Measurements from ENCODE around the gene SLC29A2. TPM values are rescaled to one million over a fixed set of nuclear protein-coding genes. Genes with fewer than 3 reads are reported as not detected.

Gene SLC29A2
- total RNA-seq, 5 donors from 2014 or later (not counting 1 experiment from before 2014, with no cell fraction given): 8.5 to 14.7 (median 14.4) TPM

- ChIA-PET POLR2A (no interaction called here), CTCF (interaction anchor here in 1 of 2 donors (0.5 to 1.0 kb wide), 3 partner anchors 24 to 567 kb away, joined by 3 to 7 read pairs (median 5); no protein-coding TSS in a partner anchor)
- Histone ChIP-seq H3K9me3 (no peaks in the 10 kb centered on the region), H3K4me3 (ENCODE audit: control insufficient read depth in 1 of 2, extremely low read depth in 1 of 2, low read length in 1 of 2) (peak within 1 kb of the TSS; percentile 52 to 55), H3K36me3 (ENCODE audit: control insufficient read depth in 2 of 2, extremely low read depth in 1 of 2, insufficient read depth in 1 of 2, low read length in 1 of 2) (peaks cover 25 to 33% of the 10 kb centered on the region in 2 donors), H3K27me3 (replicated peaks in 1 of 2; ENCODE audit: control insufficient read depth in 2 of 2, extremely low read depth in 1 of 2, insufficient read depth in 2 of 2, low read length in 1 of 2) (peaks cover 0 to 10% of the 10 kb centered on the region in 2 experiments), H3K4me1 (ENCODE audit: control insufficient read depth in 1 of 2, extremely low read depth in 1 of 2, insufficient read depth in 2 of 2, low read length in 2 of 2) (peaks cover 2 to 29% of the 10 kb centered on the region in 2 experiments), H3K27ac (ENCODE audit: low read length) (peak within 1 kb of the TSS; percentile 41)
- Mint-ChIP-seq H3K4me1 (peaks cover 10 to 25% (median 23%) of the 10 kb centered on the region in 3 donors), H3K4me3 (peak within 1 kb of the TSS; percentile 86 to 89 (median 88)), H3K27ac (peak within 1 kb of the TSS; percentile 57 to 87), H3K9me3 (no peaks in the 10 kb centered on the region), H3K36me3 (peaks cover 8% of the 10 kb centered on the region), H3K27me3 (no peaks in the 10 kb centered on the region)
- ATAC-seq (replicated peaks in 1 of 4) (peak; percentile 56 to 77 (median 64)), DNase-seq (peak in 27 of 35 experiments; percentile 24 to 67 (median 42))
- 13% methylated on average over 15 of the region's 22 CpGs for WGBS (ENCODE audit: insufficient coverage)
Measured at GRCh38 chr11:66336234-66337102, 35.1 kb downstream of the SLC29A2 start, which contains the start of gene RIN1. Gene RIN1, minus strand, starts transcription at chr11:66336434. Its CDS starts 32 bp downstream, at chr11:66336402.

- ATAC-seq (replicated peaks in 1 of 4): peak; percentile 17 to 35 (median 26)
- ChIA-PET CTCF (interaction anchor here in 1 of 2 donors (0.5 to 1.0 kb wide), 3 partner anchors 23 to 566 kb away, joined by 3 to 7 read pairs (median 5); no protein-coding TSS in a partner anchor), POLR2A (no interaction called here)
- H3K4me1 Mint-ChIP-seq: peaks cover 10 to 25% (median 23%) of the 10 kb centered on the region in 3 donors
- WGBS (ENCODE audit: insufficient coverage): 43% methylated on average over 27 of the region's 35 CpGs
- H3K9me3 ChIP-seq: no peaks in the 10 kb centered on the region
- H3K4me3 Mint-ChIP-seq: peak overlapping the region; percentile 86 to 89 (median 88)
- H3K4me1 ChIP-seq (ENCODE audit: control insufficient read depth in 1 of 2, extremely low read depth in 1 of 2, insufficient read depth in 2 of 2, low read length in 2 of 2): peaks cover 2 to 29% of the 10 kb centered on the region in 2 experiments
- peak overlapping the region; percentile 52 to 55 for H3K4me3 ChIP-seq (ENCODE audit: control insufficient read depth in 1 of 2, extremely low read depth in 1 of 2, low read length in 1 of 2)
- H3K27ac Mint-ChIP-seq: peak overlapping the region in 1 of 2 donors; percentile 87
- H3K36me3 Mint-ChIP-seq: peaks cover 4% of the 10 kb centered on the region
- H3K27me3 Mint-ChIP-seq: no peaks in the 10 kb centered on the region
- DNase-seq: no peak
- no peak overlapping the region for H3K27ac ChIP-seq (ENCODE audit: low read length)
- peaks cover 18 to 25% of the 10 kb centered on the region in 2 donors for H3K36me3 ChIP-seq (ENCODE audit: control insufficient read depth in 2 of 2, extremely low read depth in 1 of 2, insufficient read depth in 1 of 2, low read length in 1 of 2)
- H3K9me3 Mint-ChIP-seq: no peaks in the 10 kb centered on the region
- peaks cover 0 to 10% of the 10 kb centered on the region in 2 experiments for H3K27me3 ChIP-seq (replicated peaks in 1 of 2; ENCODE audit: control insufficient read depth in 2 of 2, extremely low read depth in 1 of 2, insufficient read depth in 2 of 2, low read length in 1 of 2)
Measured at GRCh38 chr11:66335531-66336233, 35.9 kb downstream of the SLC29A2 start.

DNA sequence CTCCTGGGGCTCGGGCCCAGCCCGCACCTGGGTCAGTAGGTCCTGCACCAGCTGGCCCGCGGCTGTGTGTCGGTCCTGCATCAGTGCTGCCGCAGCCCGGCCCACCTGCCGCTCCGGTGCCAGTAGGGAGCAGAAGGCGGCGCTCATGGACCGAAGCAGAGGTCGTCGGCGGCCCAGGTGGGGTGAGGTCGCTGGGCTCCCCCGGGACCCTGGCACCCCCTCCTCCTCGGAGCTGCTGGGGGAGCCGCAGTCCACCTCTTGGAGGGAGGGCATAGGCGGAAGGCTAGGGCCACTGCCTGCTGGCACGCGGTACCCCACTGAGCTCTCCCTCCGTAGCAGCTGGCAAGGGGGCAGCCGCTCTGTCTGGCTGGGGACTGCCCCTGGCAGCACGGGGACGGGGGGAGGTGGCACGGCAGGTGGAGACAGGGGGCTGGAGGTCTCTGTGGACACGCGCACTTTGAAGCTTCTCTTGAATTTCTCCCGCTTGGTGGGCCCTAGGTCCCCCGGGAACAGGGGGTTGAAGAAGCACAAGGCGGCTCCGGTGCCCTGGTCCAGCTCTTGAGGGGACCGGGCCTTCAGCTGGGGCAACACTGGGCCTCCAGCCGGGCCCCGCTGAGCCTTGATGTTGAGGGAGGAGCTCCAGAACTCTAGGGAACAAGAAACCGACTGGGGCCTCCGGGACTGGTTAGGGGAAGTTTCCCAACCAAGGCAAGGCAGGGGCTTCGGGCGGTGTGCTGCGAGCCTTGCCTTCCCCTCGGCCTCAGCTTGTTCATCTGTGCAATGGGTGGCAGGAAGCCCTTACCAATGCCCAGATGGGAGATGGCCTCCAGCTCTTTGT, 36.7 kb downstream of the SLC29A2 start:
- ChIA-PET POLR2A (no interaction called here), CTCF (no interaction called here)
- Mint-ChIP-seq H3K4me1 (peaks cover 10 to 25% (median 23%) of the 10 kb centered on the region in 3 donors), H3K27me3 (no peaks in the 10 kb centered on the region), H3K4me3 (peak overlapping the region; percentile 65 to 88 (median 86)), H3K27ac (no peak overlapping the region), H3K9me3 (no peaks in the 10 kb centered on the region), H3K36me3 (peaks cover 4% of the 10 kb centered on the region)
- no peak for DNase-seq
- H3K9me3 ChIP-seq: no peaks in the 10 kb centered on the region
- H3K27me3 ChIP-seq (replicated peaks in 1 of 2; ENCODE audit: control insufficient read depth in 2 of 2, extremely low read depth in 1 of 2, insufficient read depth in 2 of 2, low read length in 1 of 2): peaks cover 0 to 10% of the 10 kb centered on the region in 2 experiments
- peaks cover 13 to 16% of the 10 kb centered on the region in 2 donors for H3K36me3 ChIP-seq (ENCODE audit: control insufficient read depth in 2 of 2, extremely low read depth in 1 of 2, insufficient read depth in 1 of 2, low read length in 1 of 2)
- peaks cover 2 to 29% of the 10 kb centered on the region in 2 experiments for H3K4me1 ChIP-seq (ENCODE audit: control insufficient read depth in 1 of 2, extremely low read depth in 1 of 2, insufficient read depth in 2 of 2, low read length in 2 of 2)
- no peak for ATAC-seq (replicated peaks in 1 of 4)
- WGBS (ENCODE audit: insufficient coverage): 92% methylated on average over 38 of the region's 42 CpGs
- no peak overlapping the region for H3K4me3 ChIP-seq (ENCODE audit: control insufficient read depth in 1 of 2, extremely low read depth in 1 of 2, low read length in 1 of 2)
- H3K27ac ChIP-seq (ENCODE audit: low read length): no peak overlapping the region

DNA sequence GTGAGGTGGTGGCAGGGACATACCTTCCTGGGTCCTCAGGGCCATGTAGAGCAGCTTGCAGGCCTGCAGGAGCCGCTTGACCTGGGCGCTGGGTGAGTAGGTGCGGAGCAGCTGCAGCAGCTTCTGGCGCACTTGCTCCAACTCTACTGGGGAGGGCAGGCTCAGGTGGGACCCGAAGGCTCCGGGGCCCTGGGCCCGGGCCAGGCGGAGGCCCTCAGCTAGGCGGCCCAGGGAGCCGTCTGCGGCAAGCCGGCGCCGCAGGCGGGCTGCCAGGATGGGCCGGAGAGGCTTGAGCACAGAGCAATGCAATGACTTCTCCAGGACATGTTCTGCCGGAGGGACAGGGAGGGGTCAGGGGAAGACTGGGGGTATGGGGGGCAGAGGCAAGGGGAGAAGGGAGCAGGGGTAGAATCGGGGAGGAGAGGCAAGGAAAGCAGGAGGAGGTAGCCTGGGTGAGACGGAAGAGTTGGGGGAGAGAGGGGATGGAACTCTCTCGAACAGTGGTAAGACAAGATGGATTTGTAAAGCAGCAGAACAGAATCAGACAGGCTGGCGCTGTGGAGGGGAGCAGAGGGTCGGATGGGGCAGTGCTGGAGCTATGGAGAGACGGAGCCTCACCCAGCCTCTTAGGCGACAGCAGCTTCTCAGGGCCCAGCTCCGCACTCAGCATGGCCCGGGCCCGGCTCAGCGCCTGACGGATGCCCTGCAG, 37.5 kb downstream of the SLC29A2 start:
- 88% methylated on average over 25 of the region's 29 CpGs for WGBS (ENCODE audit: insufficient coverage)
- peaks cover 6 to 9% of the 10 kb centered on the region in 2 donors for H3K36me3 ChIP-seq (ENCODE audit: control insufficient read depth in 2 of 2, extremely low read depth in 1 of 2, insufficient read depth in 1 of 2, low read length in 1 of 2)
- CTCF ChIA-PET: no interaction called here
- H3K4me3 ChIP-seq (ENCODE audit: control insufficient read depth in 1 of 2, extremely low read depth in 1 of 2, low read length in 1 of 2): no peak overlapping the region
- Mint-ChIP-seq H3K27me3 (no peaks in the 10 kb centered on the region), H3K4me1 (peaks cover 10 to 25% (median 23%) of the 10 kb centered on the region in 3 donors), H3K9me3 (no peaks in the 10 kb centered on the region), H3K36me3 (peaks cover 2% of the 10 kb centered on the region), H3K27ac (no peak overlapping the region), H3K4me3 (no peak overlapping the region)
- H3K4me1 ChIP-seq (ENCODE audit: control insufficient read depth in 1 of 2, extremely low read depth in 1 of 2, insufficient read depth in 2 of 2, low read length in 2 of 2): peaks cover 2 to 32% of the 10 kb centered on the region in 2 experiments
- H3K27ac ChIP-seq (ENCODE audit: low read length): no peak overlapping the region
- POLR2A ChIA-PET: no interaction called here
- peaks cover 0 to 10% of the 10 kb centered on the region in 2 experiments for H3K27me3 ChIP-seq (replicated peaks in 1 of 2; ENCODE audit: control insufficient read depth in 2 of 2, extremely low read depth in 1 of 2, insufficient read depth in 2 of 2, low read length in 1 of 2)
- no peak for DNase-seq
- no peak for ATAC-seq (replicated peaks in 1 of 4)
- no peaks in the 10 kb centered on the region for H3K9me3 ChIP-seq

DNA sequence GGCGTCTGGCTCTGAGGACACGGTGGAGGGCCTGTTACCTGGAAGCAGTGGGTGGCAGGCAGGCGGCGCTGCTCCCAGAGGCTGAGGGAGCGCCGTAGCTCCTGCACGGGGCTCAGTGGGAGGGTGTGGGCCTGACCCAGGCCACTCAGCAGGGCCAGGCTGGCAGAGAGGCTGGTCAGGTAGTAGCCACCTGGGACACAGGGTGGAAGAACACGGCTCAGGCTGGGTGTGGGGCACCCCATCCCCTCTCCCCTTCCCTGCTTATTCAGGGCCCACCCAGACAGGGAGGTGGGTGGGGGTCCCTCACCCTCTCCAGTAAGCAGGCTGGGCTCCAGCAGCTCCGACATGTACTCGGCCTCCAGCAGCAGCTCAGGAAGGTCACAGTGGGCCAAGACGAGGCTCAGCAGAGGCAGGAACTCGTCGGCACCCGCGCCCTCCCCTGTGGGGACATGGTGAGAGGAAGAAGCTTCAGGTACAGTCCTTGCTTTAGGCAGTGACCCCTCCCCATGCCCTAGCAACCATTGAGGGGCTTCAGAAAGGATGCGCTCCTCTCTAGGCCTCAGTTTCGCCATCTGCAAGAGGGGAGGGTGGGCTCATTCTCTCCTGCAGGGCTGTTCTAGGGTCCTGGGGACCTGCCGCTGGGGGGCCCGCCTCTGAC, 38.2 kb downstream of the SLC29A2 start:
- ATAC-seq (replicated peaks in 1 of 4) (no peak), DNase-seq (no peak)
- ChIA-PET CTCF (no interaction called here), POLR2A (no interaction called here)
- no peak overlapping the region for H3K4me3 Mint-ChIP-seq
- H3K36me3 ChIP-seq (ENCODE audit: control insufficient read depth in 2 of 2, extremely low read depth in 1 of 2, insufficient read depth in 1 of 2, low read length in 1 of 2): peaks cover 2 to 4% of the 10 kb centered on the region in 2 donors
- no peak overlapping the region for H3K27ac ChIP-seq (ENCODE audit: low read length)
- H3K9me3 ChIP-seq: no peaks in the 10 kb centered on the region
- H3K4me1 ChIP-seq (ENCODE audit: control insufficient read depth in 1 of 2, extremely low read depth in 1 of 2, insufficient read depth in 2 of 2, low read length in 2 of 2): peaks cover 6 to 39% of the 10 kb centered on the region in 2 experiments
- H3K4me1 Mint-ChIP-seq: peaks cover 14 to 29% (median 29%) of the 10 kb centered on the region in 3 donors
- no peaks in the 10 kb centered on the region for H3K27me3 Mint-ChIP-seq
- H3K4me3 ChIP-seq (ENCODE audit: control insufficient read depth in 1 of 2, extremely low read depth in 1 of 2, low read length in 1 of 2): no peak overlapping the region
- no peak overlapping the region for H3K27ac Mint-ChIP-seq
- H3K9me3 Mint-ChIP-seq: no peaks in the 10 kb centered on the region
- WGBS (ENCODE audit: insufficient coverage): 96% methylated on average over 8 of the region's 19 CpGs
- H3K27me3 ChIP-seq (replicated peaks in 1 of 2; ENCODE audit: control insufficient read depth in 2 of 2, extremely low read depth in 1 of 2, insufficient read depth in 2 of 2, low read length in 1 of 2): peaks cover 0 to 10% of the 10 kb centered on the region in 2 experiments
- H3K36me3 Mint-ChIP-seq: no peaks in the 10 kb centered on the region

Data from T-cell (primary cell).